22Rv1 (cell line): ENCODE measurements around the gene STAT6.

Source experiments
- CTCF ChIP-seq: fragments of 450-650 bp; IDR thresholded peaks from 2 replicates; pipeline ENCODE4 v1.5.1; 2017; ENCODE audit warnings: mild to moderate bottlenecking
- ZFX ChIP-seq: fragments of 450-650 bp; IDR thresholded peaks from 2 replicates; pipeline ENCODE4 v1.6.1; 2017; ENCODE audit warnings: antibody characterized with exemption, borderline replicate concordance

DNA sequence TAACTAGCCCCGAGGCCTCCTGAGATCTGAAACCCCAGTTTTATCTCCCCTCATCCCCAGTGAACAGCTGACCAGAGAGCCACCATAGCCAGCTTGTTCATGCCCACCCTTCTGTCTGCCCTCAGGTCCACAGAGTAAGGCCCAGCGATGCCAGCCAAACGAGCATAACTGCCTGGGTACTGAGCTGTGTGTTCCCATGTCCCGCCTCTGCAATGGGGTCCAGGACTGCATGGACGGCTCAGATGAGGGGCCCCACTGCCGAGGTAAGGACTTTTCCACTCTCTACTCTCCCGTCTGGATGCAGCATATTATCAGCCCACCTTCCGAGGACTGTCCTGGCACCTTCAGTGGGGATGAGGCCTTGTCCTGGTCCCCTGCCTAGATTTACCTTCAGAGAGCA lies 30.1 kb upstream of the STAT6 start:
- no peak for TF ChIP-seq CTCF
- TF ChIP-seq ZFX, result no peak
